GM18511 (cell line): ENCODE measurements around the gene EMC7.
"Not testable (repeated sequence)": the region's sequence is repeated elsewhere in the genome, so short reads cannot be mapped to it uniquely, and the experiment has no call there.

Experiments
- ATAC-seq: cut with Tn5 transposase; IDR thresholded peaks from one replicate; pipeline ENCODE4 v1.9.1; 2021; ENCODE audit warnings: mild to moderate bottlenecking, moderate library complexity; ENCODE audit not compliant: unreplicated experiment

EMC7 gene

DNA sequence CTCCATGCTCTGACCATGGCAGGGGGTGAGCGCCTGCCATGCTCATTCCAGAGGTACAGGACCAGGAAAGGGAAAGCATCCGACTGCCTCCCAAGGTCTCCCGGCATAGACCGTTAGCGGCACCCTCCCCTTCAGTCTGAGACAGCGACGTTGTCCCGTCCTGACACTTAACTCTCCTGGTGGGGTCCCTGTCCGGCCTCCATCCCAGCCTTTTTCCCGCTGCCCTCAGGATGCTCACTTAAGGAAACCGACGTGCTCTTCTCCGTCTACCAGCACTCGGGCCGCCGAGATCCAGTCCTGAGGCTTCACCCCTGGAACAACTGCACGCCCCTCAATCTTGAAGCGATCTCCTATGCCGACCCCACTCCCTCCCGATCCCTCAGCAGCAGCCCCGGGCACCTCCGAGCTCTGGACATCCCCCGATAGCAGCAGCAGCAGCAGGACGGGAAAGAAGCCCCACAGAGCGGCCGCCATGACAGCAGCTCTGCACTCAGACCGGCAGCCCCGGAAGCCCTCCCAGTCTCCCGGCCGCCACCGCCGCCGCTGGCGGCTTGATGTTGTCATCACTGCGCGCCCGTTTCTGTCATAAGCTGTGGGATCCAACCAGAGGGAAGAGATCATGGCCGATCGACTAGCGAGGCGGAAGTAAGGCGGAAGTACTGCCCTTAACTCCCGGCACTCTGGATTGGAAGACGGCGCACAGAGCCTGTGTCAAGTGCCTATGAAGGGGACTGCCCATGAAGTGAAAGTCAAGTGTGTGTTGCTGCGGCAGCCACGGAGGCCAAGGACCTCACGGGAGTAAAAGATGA lies at the start of gene EMC7, which contains the start of gene PGBD4:
EMC7 (minus strand) TSS at position 497 of the 809 bp plus-strand sequence; CDS start at position 474, 23 bp downstream.
PGBD4 (plus strand) TSS at position 718 of the 809 bp plus-strand sequence. CDS start 449 bp downstream, outside the sequence.
- ATAC-seq = peak; percentile 98

- ATAC-seq = no peak
Measured at GRCh38 chr15:34147371-34148140, 45.9 kb upstream of the EMC7 start.

- ATAC-seq = no peak
Measured at GRCh38 chr15:34133511-34133910, 31.8 kb upstream of the EMC7 start.

GRCh38 chr15:34132881-34133280 lies 31.2 kb upstream of the EMC7 start:
- ATAC-seq = no peak

DNA sequence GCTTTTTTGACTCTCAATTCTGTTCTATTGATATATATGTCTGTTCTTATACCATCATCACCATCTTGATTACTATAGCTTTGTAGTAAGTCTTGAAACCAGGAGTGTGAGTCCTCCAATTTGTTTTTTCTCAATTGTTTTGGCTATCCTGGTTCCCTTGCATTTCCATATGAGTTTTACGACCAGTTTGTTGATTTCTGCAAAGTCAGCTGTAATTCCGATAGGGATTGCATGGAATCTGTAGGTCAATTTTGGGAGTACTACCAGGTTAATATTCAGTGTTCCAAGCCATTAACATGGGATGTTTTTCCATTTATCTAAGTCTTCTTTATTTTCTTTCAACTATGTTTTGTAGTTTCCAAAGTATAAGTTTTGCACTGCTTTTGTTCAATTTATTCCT lies 27.2 kb upstream of the EMC7 start:
- ATAC-seq = no peak

DNA sequence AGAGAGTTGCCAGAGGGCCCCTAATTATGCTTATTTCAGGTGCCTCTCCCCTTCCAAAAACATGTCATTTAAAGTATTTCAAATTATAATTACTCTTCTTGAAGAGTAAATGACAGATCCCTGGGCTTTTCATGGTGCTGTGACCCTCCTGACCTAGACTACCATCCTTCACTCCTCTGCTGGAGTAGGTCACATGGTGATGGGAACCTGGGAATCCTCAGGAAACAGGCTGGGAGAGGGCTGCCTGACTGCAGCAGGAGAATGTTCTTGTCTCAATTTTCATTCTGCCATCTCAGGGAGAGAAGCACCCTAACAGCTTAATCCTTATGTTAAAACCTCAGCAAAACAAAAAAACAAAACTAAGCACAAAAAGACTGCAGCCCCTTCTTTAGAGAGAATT lies 24.9 kb upstream of the EMC7 start:
- ATAC-seq = no peak

- ATAC-seq = no peak
Measured at GRCh38 chr15:34125945-34126344, 24.3 kb upstream of the EMC7 start.

DNA sequence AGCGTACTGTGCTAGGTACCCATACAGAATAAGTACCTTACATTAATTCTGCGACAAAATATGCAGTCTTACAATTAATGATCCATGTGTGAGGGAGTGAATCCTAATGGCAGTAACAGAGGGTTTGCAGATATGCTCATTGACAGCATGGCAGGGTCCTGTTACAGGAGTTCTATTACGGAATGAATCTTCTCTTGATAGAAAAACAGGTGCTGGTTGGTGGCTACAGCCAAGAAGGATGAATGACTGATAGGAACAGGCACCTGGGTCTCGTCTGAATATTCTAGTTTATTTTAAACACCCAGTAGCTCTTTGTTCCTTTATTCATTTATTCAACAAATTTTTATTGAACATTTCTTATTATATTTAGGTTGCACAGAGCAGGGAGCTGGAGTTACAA lies 23.0 kb upstream of the EMC7 start:
- no peak for ATAC-seq

DNA sequence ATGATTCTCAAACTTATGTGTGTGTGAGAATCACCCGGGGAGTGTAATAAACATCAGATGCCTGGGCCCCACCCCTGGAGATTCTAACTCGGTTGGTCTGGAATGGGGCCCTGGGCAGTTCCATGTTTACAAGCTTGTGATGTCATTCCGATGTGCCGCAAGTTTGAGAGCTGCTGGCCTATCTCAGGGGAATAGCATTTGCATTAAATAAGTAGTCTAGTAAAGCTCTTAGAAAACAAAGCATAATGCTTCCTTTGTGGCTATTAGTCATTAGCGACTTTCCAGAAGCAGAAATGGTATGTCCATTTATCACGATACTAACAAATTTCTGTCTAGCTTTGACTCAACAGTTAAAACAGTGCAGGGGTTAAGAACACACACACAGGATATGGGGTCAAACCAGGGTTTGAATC lies 21.1 kb upstream of the EMC7 start:
- ATAC-seq = no peak

- ATAC-seq = not testable (repeated sequence)
Measured at GRCh38 chr15:34121786-34122185, 20.1 kb upstream of the EMC7 start.

GRCh38 chr15:34120420-34120819 lies 18.8 kb upstream of the EMC7 start:
- not testable (repeated sequence) for ATAC-seq

- ATAC-seq = no peak
Measured at GRCh38 chr15:34119291-34119690, 17.6 kb upstream of the EMC7 start.

- ATAC-seq = no peak
Measured at GRCh38 chr15:34116620-34117019, 15.0 kb upstream of the EMC7 start.

DNA sequence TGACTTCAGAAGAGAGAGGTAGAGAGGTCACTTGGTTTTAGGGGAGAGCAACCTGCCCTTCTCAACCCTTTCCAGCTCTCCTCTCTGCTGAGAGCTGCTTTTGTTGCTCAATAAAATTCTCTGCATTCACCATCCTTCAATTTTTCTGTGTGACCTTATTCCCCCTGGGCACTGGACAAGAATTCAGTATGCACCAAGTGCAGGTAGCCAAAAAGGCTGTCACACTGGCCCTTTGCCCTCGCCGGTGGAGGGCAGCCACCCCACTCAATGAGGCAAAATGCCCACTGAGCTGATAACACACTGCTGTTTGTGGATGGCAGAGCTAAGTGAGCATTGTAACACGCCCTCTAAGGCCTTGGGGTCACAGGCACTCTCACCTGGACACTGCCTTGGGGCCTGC lies 13.1 kb upstream of the EMC7 start:
- no peak for ATAC-seq

DNA sequence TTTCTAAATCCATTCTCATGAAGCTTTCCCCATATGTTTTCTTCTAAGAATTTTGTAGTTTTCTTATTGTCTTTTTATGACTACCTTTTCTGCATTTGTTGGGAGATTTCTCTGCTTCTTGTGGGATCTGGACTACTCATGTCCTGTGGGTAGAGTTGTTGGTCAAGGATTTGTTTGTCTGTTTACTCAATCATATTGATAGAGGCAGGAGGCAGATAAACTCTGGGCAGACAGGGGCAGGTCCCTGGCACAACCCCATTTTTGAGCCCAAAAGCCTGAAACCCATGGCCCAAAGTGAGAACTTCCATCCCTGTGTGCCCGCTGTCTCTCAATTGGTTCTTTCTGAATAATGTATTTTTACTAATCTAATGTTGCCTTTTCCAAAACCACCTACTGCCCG lies 12.6 kb upstream of the EMC7 start:
- ATAC-seq = no peak

DNA sequence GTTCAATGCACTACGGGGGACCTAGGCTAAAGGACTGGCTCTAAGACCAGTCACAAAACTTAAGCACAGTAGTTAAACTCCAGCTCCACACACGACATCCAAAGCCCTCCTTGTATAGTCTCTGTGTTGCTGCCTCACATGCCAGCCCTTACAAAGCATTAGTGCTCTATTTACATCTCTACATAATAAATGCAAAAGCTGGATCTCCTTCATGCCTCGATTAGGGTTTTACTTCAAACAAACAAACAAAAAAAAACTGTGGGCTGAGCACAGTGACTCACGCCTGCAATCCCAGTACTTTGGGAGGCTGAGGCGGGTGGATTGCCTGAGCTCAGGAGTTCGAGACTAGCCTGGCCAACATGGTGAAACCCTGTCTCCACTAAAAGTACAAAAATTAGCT lies 9.8 kb upstream of the EMC7 start:
- ATAC-seq = no peak

DNA sequence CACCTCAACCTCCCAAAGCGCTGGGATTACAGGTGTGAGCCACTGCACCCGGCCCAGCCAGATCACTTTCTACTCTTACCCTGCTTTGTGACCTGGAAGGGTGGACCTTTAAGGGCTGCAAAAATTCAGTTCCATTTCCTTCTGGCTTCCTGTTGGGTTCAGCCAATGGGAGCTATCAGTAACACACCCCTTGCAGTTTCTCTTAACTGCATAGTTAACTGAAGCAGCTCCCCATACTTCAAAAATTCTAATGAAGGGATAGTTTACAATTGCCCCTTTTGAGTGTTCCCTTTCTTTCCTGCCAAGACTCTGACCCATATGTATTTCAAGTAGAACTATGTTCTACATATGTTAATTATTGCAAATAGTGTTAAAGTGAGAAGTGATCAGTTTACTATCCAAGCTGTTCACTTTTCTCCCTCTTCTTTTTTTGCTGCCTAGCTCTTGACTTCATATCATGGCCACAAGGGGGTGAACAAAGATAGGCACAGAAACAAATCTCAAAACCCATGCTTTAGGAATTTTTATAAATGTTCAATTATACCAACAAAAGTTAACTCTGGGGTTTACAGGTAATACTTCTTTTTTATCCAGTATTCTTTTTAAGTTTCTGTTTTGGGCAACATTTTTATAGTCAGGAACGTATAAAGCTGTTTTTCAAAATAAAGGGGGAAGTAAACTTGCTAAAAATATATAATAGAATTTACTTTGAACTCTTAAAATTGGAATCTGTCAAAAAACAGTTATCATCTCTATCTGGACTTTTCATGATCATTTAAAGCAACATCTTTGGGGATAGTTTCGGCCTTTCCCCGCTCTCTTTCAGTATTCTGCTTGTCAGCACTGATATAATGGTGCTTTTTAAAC lies 8.4 kb upstream of the EMC7 start:
- ATAC-seq = no peak

- no peak for ATAC-seq
Measured at GRCh38 chr15:34107315-34107714, 5.7 kb upstream of the EMC7 start.

DNA sequence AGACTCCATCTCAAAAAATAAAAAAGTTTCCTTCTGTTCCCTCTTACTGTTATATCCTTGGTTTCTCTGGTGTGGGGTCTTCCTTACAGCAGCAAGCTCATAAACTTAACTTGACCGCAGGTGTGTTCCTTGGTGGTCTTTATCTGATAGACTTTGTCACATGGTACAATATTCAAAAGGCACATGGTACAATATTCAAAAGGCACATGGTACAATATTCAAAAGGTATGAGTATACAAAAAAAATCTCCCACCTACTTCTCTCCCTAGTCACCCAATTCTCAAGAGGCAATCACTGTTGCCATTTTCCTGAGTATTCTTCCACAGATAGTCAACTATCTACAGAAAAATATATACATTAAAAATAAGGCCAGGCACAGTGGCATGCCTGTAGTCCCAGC lies 4.8 kb upstream of the EMC7 start:
- ATAC-seq = no peak

DNA sequence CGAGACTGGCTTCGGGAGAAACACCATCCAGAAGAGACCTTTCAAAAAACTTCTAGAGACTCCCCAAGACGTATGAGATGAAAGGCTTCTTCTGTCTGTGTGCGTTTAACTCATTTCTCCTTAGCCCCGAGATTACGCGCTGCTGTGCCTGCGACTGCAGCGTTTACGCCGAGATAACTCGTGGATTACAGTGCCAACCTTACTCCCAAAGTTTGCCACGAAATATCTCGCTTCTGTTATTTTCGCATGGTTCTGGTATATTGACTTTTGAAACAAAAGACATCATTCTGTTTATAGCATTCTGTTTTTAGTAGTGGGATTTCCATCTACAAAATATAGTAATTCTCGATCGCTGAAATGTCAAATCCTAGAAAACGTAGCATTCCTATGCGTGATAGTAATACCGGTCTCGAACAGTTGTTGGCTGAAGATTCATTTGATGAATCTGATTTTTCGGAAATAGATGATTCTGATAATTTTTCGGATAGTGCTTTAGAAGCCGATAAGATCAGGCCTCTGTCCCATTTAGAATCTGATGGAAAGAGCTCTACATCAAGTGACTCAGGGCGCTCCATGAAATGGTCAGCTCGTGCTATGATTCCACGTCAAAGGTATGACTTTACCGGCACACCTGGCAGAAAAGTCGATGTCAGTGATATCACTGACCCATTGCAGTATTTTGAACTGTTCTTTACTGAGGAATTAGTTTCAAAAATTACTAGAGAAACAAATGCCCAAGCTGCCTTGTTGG lies 688 bp upstream of the EMC7 start:
- peak; percentile 24 for ATAC-seq
